Keratinocyte (primary cell): ENCODE data around the gene ENO1. TPM values are rescaled to one million over a fixed set of nuclear protein-coding genes. Genes with fewer than 3 reads are reported as not detected.

Source experiments
- DNase-seq: peaks from one replicate; pipeline ENCODE4 v3.0.0-alpha.2; 2011; ENCODE audit warnings: low read depth, missing footprints, low spot score
- FAIRE-seq: peaks from 2 replicates; lab custom pipeline; 2011; peaks lifted over from hg19 to GRCh38; lab: Jason Lieb, UNC
- H2AFZ ChIP-seq: 2 replicates; pipeline ENCODE4 v1.6.0; 2012; ENCODE audit warnings: low read length, control low read depth, inconsistent platforms; ENCODE audit not compliant: control insufficient read depth
- H3K27ac ChIP-seq: 2 replicates; pipeline ENCODE4 v1.5.1; 2011; ENCODE audit warnings: low read length; ENCODE audit not compliant: control insufficient read depth, insufficient read depth
- H3K27me3 ChIP-seq: 3 replicates; pipeline ENCODE4 v1.6.0; 2011; ENCODE audit warnings: low read length; ENCODE audit not compliant: control insufficient read depth, insufficient read depth; ENCODE audit errors: extremely low read depth
- H3K36me3 ChIP-seq, 2 experiments: 2 replicates in 1 of 2; 3 replicates in 1 of 2; pipeline ENCODE4 v1.5.1; 2011; ENCODE audit warnings: low read length in 2 of 2, mild to moderate bottlenecking in 1 of 2; ENCODE audit not compliant: control insufficient read depth in 2 of 2, insufficient read depth in 2 of 2; ENCODE audit errors: extremely low read depth in 1 of 2
- H3K4me1 ChIP-seq: 3 replicates; pipeline ENCODE4 v1.5.1; 2011; ENCODE audit warnings: low read length; ENCODE audit not compliant: control insufficient read depth, insufficient read depth; ENCODE audit errors: extremely low read depth
- H3K4me2 ChIP-seq: 3 replicates; pipeline ENCODE4 v1.6.0; 2011; ENCODE audit warnings: low read depth, low read length; ENCODE audit not compliant: control insufficient read depth, insufficient read depth; ENCODE audit errors: extremely low read depth
- H3K4me3 ChIP-seq, 3 experiments: fragments of 200-600 bp in 1 of 3; sonication (generic) in 1 of 3; 2 replicates in 2 of 3; 3 replicates in 1 of 3; pipeline ENCODE4 v1.5.1; 2011 to 2016; ENCODE audit warnings: low read length in 3 of 3, mild to moderate bottlenecking in 3 of 3, control low read depth in 2 of 3, inconsistent platforms in 1 of 3, low read depth in 1 of 3, mixed read lengths in 1 of 3, mixed run types in 1 of 3, moderate library complexity in 1 of 3; ENCODE audit not compliant: control insufficient read depth in 2 of 3, insufficient read depth in 2 of 3; ENCODE audit errors: extremely low read depth in 1 of 3
- H3K79me2 ChIP-seq: 2 replicates; pipeline ENCODE4 v1.6.0; 2012; ENCODE audit warnings: low read length; ENCODE audit not compliant: control insufficient read depth, insufficient read depth
- H3K9ac ChIP-seq: 3 replicates; pipeline ENCODE4 v1.6.0; 2011; ENCODE audit warnings: low read length; ENCODE audit not compliant: control insufficient read depth, insufficient read depth; ENCODE audit errors: extremely low read depth
- H3K9me1 ChIP-seq: 3 replicates; pipeline ENCODE4 v1.6.0; 2011; ENCODE audit warnings: low read length; ENCODE audit not compliant: control insufficient read depth, insufficient read depth; ENCODE audit errors: extremely low read depth
- H3K9me3 ChIP-seq: 2 replicates; pipeline ENCODE4 v1.5.1; 2012; ENCODE audit warnings: low read depth, low read length; ENCODE audit not compliant: control insufficient read depth
- H4K20me1 ChIP-seq: 3 replicates; pipeline ENCODE4 v1.6.0; 2011; ENCODE audit warnings: low read length; ENCODE audit not compliant: control insufficient read depth, insufficient read depth; ENCODE audit errors: extremely low read depth
- CTCF ChIP-seq, 3 experiments: IDR thresholded peaks in 1 of 3; conservative IDR thresholded peaks in 1 of 3; optimal IDR thresholded peaks in 1 of 3; 2 replicates in 2 of 3; 3 replicates in 1 of 3; pipeline versions ENCODE3 to v1.5.1; 2011; ENCODE audit warnings: low read length in 3 of 3, mild to moderate bottlenecking in 3 of 3, moderate library complexity in 2 of 3, control low read depth in 1 of 3, inconsistent platforms in 1 of 3; ENCODE audit not compliant: insufficient read depth in 2 of 3; ENCODE audit errors: extremely low read depth in 1 of 3
- EZH2 ChIP-seq: IDR thresholded peaks from one replicate; pipeline ENCODE4 v1.6.1; 2012; ENCODE audit warnings: inconsistent platforms, mild to moderate bottlenecking, low read length, moderate library complexity
- dilution Hi-C: fragments of 300-500 bp; cut with MboI; formaldehyde crosslinking; loops from one replicate; pipeline ENCODE4 v1.7.0; 2020; ENCODE audit warnings: low sequenced_read_pairs; ENCODE audit not compliant: extremely low pct_ligation_motif_present
- polyA plus RNA-seq, 5 experiments: library from polyadenylated mRNA; depleted of rRNA in 3 of 5; stranded (reverse) in 3 of 5; stranded (forward) in 1 of 5; unstranded in 1 of 5; fragments of >200 nt; gene quantifications; 1 replicate in 1 of 5; 2 replicates in 3 of 5; 3 replicates in 1 of 5; pipeline versions ENCODE4 v1.2.1 to v1.2.3, GENCODE V29; 2011 to 2012; ENCODE audit warnings: missing spikeins in 2 of 5, low read depth in 1 of 5, low replicate concordance in 1 of 5

The ENO1 gene
- polyA plus RNA-seq, 1 donor (not counting 4 experiments of a cell fraction or from before 2014, with no cell fraction given) = 1,908 TPM

GRCh38 chr1:8870103-8870502 is 8.4 kb downstream of the ENO1 start:
- dilution Hi-C loops = no loop called here
- Histone ChIP-seq H3K4me1 (peaks cover 39% of the 10 kb centered on the region), H3K36me3 (peaks cover 67 to 72% of the 10 kb centered on the region in 2 experiments), H3K79me2 (peaks cover 76% of the 10 kb centered on the region), H2AFZ (no peak overlapping the region), H3K9me3 (no peaks in the 10 kb centered on the region), H3K9me1 (peaks cover 4% of the 10 kb centered on the region), H3K4me3 (no peak overlapping the region), H3K4me2 (no peak overlapping the region), H3K9ac (no peak overlapping the region), H4K20me1 (peaks cover 72% of the 10 kb centered on the region), H3K27me3 (no peaks in the 10 kb centered on the region), H3K27ac (no peak overlapping the region)
- FAIRE-seq (no peak), DNase-seq (no peak)
- no peak for TF ChIP-seq CTCF (optimal IDR thresholded peaks at IDR 0.05 in 1 of 3, IDR thresholded peaks at IDR 0.05 in 1 of 3, conservative IDR thresholded peaks at IDR 0.05 in 1 of 3; ENCODE audit: extremely low read depth in 1 of 3, insufficient read depth in 2 of 3, low read length in 3 of 3)
- TF ChIP-seq EZH2 = no peak

GRCh38 chr1:8867878-8868567 is 10.5 kb downstream of the ENO1 start:
- peaks cover 78% of the 10 kb centered on the region for H4K20me1 ChIP-seq
- no peak overlapping the region for H3K4me2 ChIP-seq
- peaks cover 3% of the 10 kb centered on the region for H3K9me1 ChIP-seq
- H2AFZ ChIP-seq = no peak overlapping the region
- DNase-seq = no peak
- no peaks in the 10 kb centered on the region for H3K27me3 ChIP-seq
- no peak for FAIRE-seq
- no peak overlapping the region for H3K27ac ChIP-seq
- H3K4me3 ChIP-seq = no peak overlapping the region
- H3K36me3 ChIP-seq = peaks cover 77 to 85% of the 10 kb centered on the region in 2 experiments
- no peaks in the 10 kb centered on the region for H3K9me3 ChIP-seq
- H3K4me1 ChIP-seq = peaks cover 21% of the 10 kb centered on the region
- TF ChIP-seq CTCF (optimal IDR thresholded peaks at IDR 0.05 in 1 of 3, IDR thresholded peaks at IDR 0.05 in 1 of 3, conservative IDR thresholded peaks at IDR 0.05 in 1 of 3; ENCODE audit: extremely low read depth in 1 of 3, insufficient read depth in 2 of 3, low read length in 3 of 3) (no peak), EZH2 (no peak)
- H3K79me2 ChIP-seq = peaks cover 75% of the 10 kb centered on the region
- no peak overlapping the region for H3K9ac ChIP-seq
- dilution Hi-C loops = no loop called here
